Heart left ventricle (tissue), 16 donors: ENCODE data around the gene ANKRD9. TPM values are rescaled to one million over a fixed set of nuclear protein-coding genes. Genes with fewer than 3 reads are reported as not detected.

Experiments
- ATAC-seq, 4 donors: fragments of 200-7000 bp; cut with Tn5 transposase; one replicate each; pipeline ENCODE4 v1.9.1; 2020 to 2022; ENCODE audit warnings: moderate library complexity in 4 of 4, mild to moderate bottlenecking in 3 of 4, moderate number of reproducible peaks in 1 of 4
- DNase-seq, 5 donors: peaks; one replicate each; pipeline ENCODE4 v3.0.0-alpha.2; 2020
- H3K27ac ChIP-seq, 12 donors: fragments of 200-600 bp; sonication (generic) in 4 of 12; one replicate each; pipeline versions ENCODE4 v1.5.0 to v1.8.0; 2016 to 2022; ENCODE audit warnings: mild to moderate bottlenecking in 2 of 12
- H3K27me3 ChIP-seq, 9 donors: fragments of 200-600 bp; sonication (generic) in 2 of 9; one replicate each; pipeline versions ENCODE4 v1.5.1 to v1.8.0; 2016 to 2022; ENCODE audit warnings: mild to moderate bottlenecking in 3 of 9
- H3K36me3 ChIP-seq, 9 donors: fragments of 200-600 bp; sonication (generic) in 2 of 9; one replicate each; pipeline versions ENCODE4 v1.5.0 to v1.8.0; 2018 to 2022; ENCODE audit warnings: mild to moderate bottlenecking in 2 of 9
- H3K4me1 ChIP-seq, 12 donors: fragments of 200-600 bp; sonication (generic) in 4 of 12; one replicate each; pipeline versions ENCODE4 v1.5.0 to v1.8.0; 2016 to 2022; ENCODE audit warnings: mild to moderate bottlenecking in 3 of 12
- H3K4me3 ChIP-seq, 12 donors: fragments of 200-600 bp; sonication (generic) in 4 of 12; one replicate each; pipeline versions ENCODE4 v1.5.0 to v1.8.0; 2017 to 2022; ENCODE audit warnings: mild to moderate bottlenecking in 9 of 12, moderate library complexity in 4 of 12
- H3K9me3 ChIP-seq, 12 donors: fragments of 200-600 bp; sonication (generic) in 4 of 12; one replicate each; pipeline versions ENCODE4 v1.5.0 to v1.8.0; 2016 to 2022; ENCODE audit warnings: mild to moderate bottlenecking in 1 of 12
- CTCF ChIP-seq, 12 donors: fragments of 200-600 bp; sonication (generic) in 4 of 12; IDR thresholded peaks; one replicate each; pipeline versions ENCODE4 v1.5.0 to v1.8.0; 2018 to 2022; ENCODE audit warnings: antibody characterized with exemption in 12 of 12, mild to moderate bottlenecking in 5 of 12
- POLR2A ChIP-seq, 2 donors: fragments of 450-650 bp; IDR thresholded peaks; one replicate each; pipeline ENCODE4 v1.6.1; 2017; ENCODE audit warnings: antibody characterized with exemption in 2 of 2, mild to moderate bottlenecking in 2 of 2, moderate library complexity in 2 of 2
- WGBS, 4 donors: extraction: QIAGEN DNeasy Blood & Tissue Kit in 2 of 4; methylation state at CpG; one replicate each; pipeline versions ENCODE4 v1.1.5 to v1.1.7; 2013 to 2018; 5-methylcytosine and 5-hydroxymethylcytosine counted together
- intact Hi-C, 10 donors: fragments of 100-400 bp; cut with DNase I; formaldehyde crosslinking; loops; one replicate each; pipeline versions ENCODE4 v1.11.1 to v1.14.2; 2022
- polyA plus RNA-seq, 2 donors: library from polyadenylated mRNA; stranded (reverse); fragments of 200-250 nt; gene quantifications; one replicate each; pipeline ENCODE4 v1.2.3, GENCODE V29; 2013
- total RNA-seq, 9 donors: library from RNA; depleted of rRNA in 2 of 9; stranded (reverse); fragments of >200 nt in 2 of 9; fragmentation: NEBNext Ultra II Directional in 3 of 9; extraction: Animal tissue kit (Norgen Biotek cat#: 25700) in 3 of 9; gene quantifications; one replicate each; pipeline versions ENCODE4 v1.1.0 to v1.2.4, GENCODE V29; 2016 to 2023
- donor health status: ischemic (EF 13 %, LVEDD 7.1; RV severe dilation, severe dysfunction).
- donor health status: healthy with polysubstance abuse.
- donor health status: DM: no; HTN: yes; CAD: no.
- donor health status: DM: no; HTN: no; CAD: no.
- donor health status: ischemic (EF 25% LVEDD 6.9; RV normal size, moderate dysfunction).
- donor health status: ischemic (EF 25% LVEDD 5.7; RV mildly dilated, moderate dysfunction).
- donor health status: healthy.
- donor health status: DM: yes; HTN: yes; CAD: no.
- donor health status: ischemic (EF 35%, LVEDD 5.7; RV mildly dilated, moderate dysfunction).
- donor health status: nonischemic (EF 11% LVEDD 7.7; RV severe dilation, severe dysfunction).
- donor health status: DM: yes; HTN: yes; CAD: no.
- donor health status: PGD.
- donor health status: ischemic (EF 29% LVEDD 5.4; RV normal size, mild dysfunction).
- donor health status: nonischemic (EF 23%, LVEDD 6.1; RV moderate dilation, normal function).

The ANKRD9 gene
- total and polyA plus RNA-seq, 11 donors: 42.2 to 271 (median 126) TPM

GRCh38 chr14:102501751-102502315 is 7.7 kb downstream of the ANKRD9 start:
- DNase-seq: peak in 3 of 5 donors; percentile 41 to 58 (median 47)
- Histone ChIP-seq H3K27me3 (no peaks in the 10 kb centered on the region), H3K27ac (peak overlapping the region; percentile 82 to 98 (median 91)), H3K9me3 (no peaks in the 10 kb centered on the region), H3K4me1 (peaks cover 0 to 85% (median 39%) of the 10 kb centered on the region in 12 donors), H3K4me3 (no peak overlapping the region), H3K36me3 (peaks cover 0 to 34% (median 16%) of the 10 kb centered on the region in 9 donors)
- intact Hi-C loops: no loop called here
- peak in 2 of 4 donors; percentile 0 to 1 for ATAC-seq
- 66 to 77% (median 73%) methylated on average over 19 to 20 of the region's 20 CpGs for WGBS, 4 donors
- peak in 5 of 12 donors; percentile 8 to 25 (median 20) for TF ChIP-seq CTCF (IDR thresholded peaks at IDR 0.05)
- TF ChIP-seq POLR2A (IDR thresholded peaks at IDR 0.05): peak in 1 of 2 donors; percentile 19

GRCh38 chr14:102500713-102501112 is 8.9 kb downstream of the ANKRD9 start:
- Histone ChIP-seq H3K27me3 (no peaks in the 10 kb centered on the region), H3K4me1 (peaks cover 0 to 74% (median 35%) of the 10 kb centered on the region in 12 donors), H3K27ac (peak overlapping the region; percentile 82 to 98 (median 91)), H3K9me3 (no peaks in the 10 kb centered on the region), H3K36me3 (peaks cover 0 to 25% (median 6%) of the 10 kb centered on the region in 9 donors), H3K4me3 (no peak overlapping the region)
- WGBS, 4 donors: 32 to 59% (median 47%) methylated on average over 3 of the region's 3 CpGs
- TF ChIP-seq CTCF (IDR thresholded peaks at IDR 0.05) (no peak), POLR2A (IDR thresholded peaks at IDR 0.05) (peak in 1 of 2 donors; percentile 1)
- intact Hi-C loops: no loop called here
- DNase-seq (peak in 1 of 5 donors; percentile 41), ATAC-seq (no peak)

- TF ChIP-seq CTCF (IDR thresholded peaks at IDR 0.05): no peak
- TF ChIP-seq POLR2A (IDR thresholded peaks at IDR 0.05): peak in 1 of 2 donors; percentile 29
- 29 to 43% (median 31%) methylated on average over 12 to 14 of the region's 14 CpGs for WGBS, 4 donors
- DNase-seq (peak; percentile 74 to 91 (median 77)), ATAC-seq (peak; percentile 59 to 73 (median 65))
- Histone ChIP-seq H3K4me1 (peaks cover 0 to 68% (median 35%) of the 10 kb centered on the region in 12 donors), H3K36me3 (peaks cover 0 to 22% (median 5%) of the 10 kb centered on the region in 9 donors), H3K27me3 (no peaks in the 10 kb centered on the region), H3K4me3 (peak overlapping the region in 1 of 12 donors; percentile 3), H3K9me3 (no peaks in the 10 kb centered on the region), H3K27ac (peak overlapping the region; percentile 82 to 98 (median 91))
- intact Hi-C loops: no loop called here
Observed at GRCh38 chr14:102500158-102500662, 9.4 kb downstream of the ANKRD9 start.

- H3K27me3 ChIP-seq: no peaks in the 10 kb centered on the region
- H3K4me3 ChIP-seq: no peak overlapping the region
- WGBS, 4 donors: 41 to 58% (median 54%) methylated on average over 16 to 23 of the region's 23 CpGs
- H3K27ac ChIP-seq: peak overlapping the region; percentile 82 to 98 (median 91)
- peak; percentile 83 to 97 (median 87) for DNase-seq
- peaks cover 0 to 22% (median 5%) of the 10 kb centered on the region in 9 donors for H3K36me3 ChIP-seq
- peaks cover 0 to 62% (median 33%) of the 10 kb centered on the region in 12 donors for H3K4me1 ChIP-seq
- ATAC-seq: peak; percentile 77 to 84 (median 82)
- TF ChIP-seq CTCF (IDR thresholded peaks at IDR 0.05) (peak in 2 of 12 donors; percentile 10 to 23), POLR2A (IDR thresholded peaks at IDR 0.05) (no peak)
- intact Hi-C loops: loop anchor here in 2 of 10 donors (2.0 kb wide), 1 partner anchor 49 kb away; no protein-coding TSS in a partner anchor
- H3K9me3 ChIP-seq: no peaks in the 10 kb centered on the region
Observed at GRCh38 chr14:102499401-102500157, 10.0 kb downstream of the ANKRD9 start.
